Mucosa of rectum (tissue), 2 donors: ENCODE measurements around the gene GK.

ENCODE experiments used
- H3K27ac ChIP-seq, 2 donors: one replicate each; pipeline ENCODE4 v1.7.0; 2013; ENCODE audit warnings: inconsistent platforms in 2 of 2, low read depth in 2 of 2, low read length in 2 of 2
- H3K27me3 ChIP-seq, 2 donors: one replicate each; pipeline ENCODE4 v1.7.0; 2013; ENCODE audit warnings: low read length in 2 of 2; ENCODE audit not compliant: control insufficient read depth in 2 of 2, insufficient read depth in 2 of 2
- H3K36me3 ChIP-seq, 2 donors: one replicate each; pipeline ENCODE4 v1.7.0; 2013; ENCODE audit warnings: low read length in 2 of 2; ENCODE audit not compliant: control insufficient read depth in 2 of 2, insufficient read depth in 2 of 2
- H3K4me1 ChIP-seq, 2 donors: one replicate each; pipeline ENCODE4 v1.7.0; 2013; ENCODE audit warnings: low read length in 2 of 2, mild to moderate bottlenecking in 1 of 2; ENCODE audit not compliant: control insufficient read depth in 2 of 2, insufficient read depth in 2 of 2
- H3K4me3 ChIP-seq, 2 donors: one replicate each; pipeline ENCODE4 v1.7.0; 2013; ENCODE audit warnings: low read length in 2 of 2
- H3K9ac ChIP-seq, 2 donors: one replicate each; pipeline ENCODE4 v1.7.0; 2013; ENCODE audit warnings: low read length in 2 of 2, low read depth in 1 of 2, mild to moderate bottlenecking in 1 of 2
- H3K9me3 ChIP-seq, 2 donors: one replicate each; pipeline ENCODE4 v1.7.0; 2013; ENCODE audit warnings: low read length in 2 of 2; ENCODE audit not compliant: control insufficient read depth in 2 of 2
- donor health status: healthy.
- donor health status: Normal muscosa, but diverticular disease.

The GK gene

DNA sequence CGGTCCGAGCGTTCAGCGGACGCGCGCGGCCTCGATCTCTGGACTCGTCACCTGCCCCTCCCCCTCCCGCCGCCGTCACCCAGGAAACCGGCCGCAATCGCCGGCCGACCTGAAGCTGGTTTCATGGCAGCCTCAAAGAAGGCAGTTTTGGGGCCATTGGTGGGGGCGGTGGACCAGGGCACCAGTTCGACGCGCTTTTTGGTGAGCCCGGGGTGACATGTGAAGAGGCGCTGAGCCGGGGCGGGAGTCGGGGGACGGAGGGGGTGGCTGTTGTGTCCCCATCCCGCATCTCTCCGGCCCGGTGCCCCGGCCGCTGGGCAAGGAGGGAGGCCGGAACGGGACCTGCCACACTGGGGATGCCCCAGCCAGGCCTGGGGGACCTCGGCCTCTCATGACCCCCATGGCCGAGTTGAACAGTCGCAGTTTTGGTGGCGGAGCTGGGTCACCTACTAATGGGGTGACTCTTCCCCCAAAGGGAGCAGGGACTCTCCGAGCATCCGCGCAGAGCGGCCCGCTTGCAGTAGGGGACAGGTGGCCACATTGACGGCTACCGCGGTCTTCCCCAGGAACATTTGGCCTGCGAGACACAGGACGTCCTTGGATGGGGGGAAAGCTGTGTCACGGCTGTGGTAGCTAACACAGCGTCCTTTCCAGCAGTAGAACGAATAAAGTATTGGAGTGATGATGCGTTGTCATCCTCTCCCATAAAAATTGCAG lies at the start of gene GK:
TSS of gene GK (plus strand) at position 9 of the 717 bp plus-strand sequence. CDS start at position 124, 115 bp downstream.
- H3K9me3 ChIP-seq, result no peaks in the 10 kb centered on the region
- H3K27me3 ChIP-seq, result no peaks in the 10 kb centered on the region
- H3K4me1 ChIP-seq, result peaks cover 0 to 4% of the 10 kb centered on the region in 2 donors
- peak within 1 kb of the TSS; percentile 85 for H3K27ac ChIP-seq
- H3K36me3 ChIP-seq, result no peaks in the 10 kb centered on the region
- peak within 1 kb of the TSS; percentile 82 to 85 for H3K4me3 ChIP-seq
- peak within 1 kb of the TSS; percentile 74 to 79 for H3K9ac ChIP-seq

- H3K4me3 ChIP-seq, result no peak overlapping the region
- H3K36me3 ChIP-seq, result no peaks in the 10 kb centered on the region
- H3K27me3 ChIP-seq, result no peaks in the 10 kb centered on the region
- H3K9me3 ChIP-seq, result no peaks in the 10 kb centered on the region
- H3K4me1 ChIP-seq, result no peaks in the 10 kb centered on the region
- no peak overlapping the region for H3K27ac ChIP-seq
- H3K9ac ChIP-seq, result no peak overlapping the region
Observed at GRCh38 chrX:30607155-30607554, 46.1 kb upstream of the GK start.

DNA sequence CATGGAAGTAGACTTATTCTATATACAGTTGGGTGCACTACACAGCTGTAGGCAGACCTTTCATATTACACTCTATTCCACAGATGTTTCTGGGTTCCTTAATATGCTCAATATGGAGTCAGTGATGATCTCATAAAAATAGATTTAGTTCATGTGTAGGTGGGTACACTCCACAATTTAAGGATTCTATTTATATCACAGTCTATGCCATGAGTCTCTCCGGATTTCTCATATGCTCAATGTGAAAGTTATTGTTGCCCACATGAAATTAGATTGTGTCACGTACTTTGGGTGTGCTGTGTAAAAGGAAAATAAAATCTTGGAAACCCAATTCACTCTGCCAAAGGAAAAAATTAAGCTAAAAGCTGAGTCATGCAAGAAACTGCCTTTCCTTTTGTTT lies 43.2 kb upstream of the GK start:
- H3K36me3 ChIP-seq, result no peaks in the 10 kb centered on the region
- H3K9me3 ChIP-seq, result no peaks in the 10 kb centered on the region
- no peak overlapping the region for H3K9ac ChIP-seq
- no peak overlapping the region for H3K27ac ChIP-seq
- H3K27me3 ChIP-seq, result no peaks in the 10 kb centered on the region
- no peaks in the 10 kb centered on the region for H3K4me1 ChIP-seq
- no peak overlapping the region for H3K4me3 ChIP-seq

DNA sequence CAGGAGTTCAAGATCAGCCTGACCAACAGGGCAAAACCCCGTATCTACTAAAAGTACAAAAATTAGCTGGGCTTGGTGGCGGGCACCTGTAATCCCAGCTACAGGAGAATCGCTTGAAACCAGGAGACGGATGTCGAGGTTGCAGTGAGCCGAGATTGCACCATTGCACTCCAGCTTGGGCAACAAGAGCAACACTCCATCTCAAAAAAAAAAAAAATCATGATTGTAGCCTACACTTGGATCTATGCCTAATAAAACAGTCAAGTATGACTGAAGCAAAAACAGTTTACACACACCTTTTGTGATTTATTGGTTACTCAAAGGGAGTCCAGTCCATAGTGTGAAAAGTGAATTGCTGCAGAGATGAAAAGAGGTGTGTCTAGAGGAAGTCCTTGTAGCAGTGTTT lies 41.0 kb upstream of the GK start:
- no peak overlapping the region for H3K27ac ChIP-seq
- no peaks in the 10 kb centered on the region for H3K36me3 ChIP-seq
- no peaks in the 10 kb centered on the region for H3K4me1 ChIP-seq
- no peaks in the 10 kb centered on the region for H3K9me3 ChIP-seq
- no peak overlapping the region for H3K9ac ChIP-seq
- no peak overlapping the region for H3K4me3 ChIP-seq
- no peaks in the 10 kb centered on the region for H3K27me3 ChIP-seq

- Histone ChIP-seq H3K36me3 (no peaks in the 10 kb centered on the region), H3K27ac (no peak overlapping the region), H3K9me3 (no peaks in the 10 kb centered on the region), H3K4me3 (no peak overlapping the region), H3K4me1 (no peaks in the 10 kb centered on the region), H3K9ac (no peak overlapping the region), H3K27me3 (no peaks in the 10 kb centered on the region)
Observed at GRCh38 chrX:30613721-30614120, 39.5 kb upstream of the GK start.

- Histone ChIP-seq H3K4me1 (no peaks in the 10 kb centered on the region), H3K27ac (no peak overlapping the region), H3K36me3 (no peaks in the 10 kb centered on the region), H3K4me3 (no peak overlapping the region), H3K9me3 (no peaks in the 10 kb centered on the region), H3K27me3 (no peaks in the 10 kb centered on the region), H3K9ac (no peak overlapping the region)
Observed at GRCh38 chrX:30615229-30615628, 38.0 kb upstream of the GK start.

DNA sequence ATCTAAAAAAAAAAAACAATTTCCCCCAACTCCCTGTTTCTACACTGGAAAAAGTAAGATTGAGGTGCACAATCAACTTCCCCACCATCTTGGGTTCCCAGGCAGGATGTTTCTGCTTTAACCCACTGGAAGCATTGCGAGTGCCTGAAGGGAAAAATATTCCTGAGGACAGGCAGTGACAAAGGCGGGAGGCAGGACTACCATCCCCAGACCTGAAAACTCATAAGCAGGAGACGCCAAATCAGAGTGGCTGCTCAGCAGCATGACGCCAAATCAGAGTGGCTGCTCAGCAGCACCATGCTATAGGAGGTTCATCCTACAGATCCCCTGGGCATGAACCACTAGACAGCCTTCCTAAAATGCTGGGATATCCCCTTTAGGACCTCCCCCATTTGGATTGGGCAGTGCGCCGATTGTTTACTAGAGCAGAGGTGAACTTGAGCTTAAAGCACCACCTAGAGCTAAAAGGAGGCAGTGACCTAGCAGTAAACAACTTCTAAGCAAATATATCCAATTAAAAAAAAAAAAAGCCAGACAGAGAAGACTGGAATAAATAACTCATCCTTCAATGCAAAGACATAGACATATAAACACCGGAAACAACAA lies 35.0 kb upstream of the GK start:
- no peaks in the 10 kb centered on the region for H3K27me3 ChIP-seq
- H3K36me3 ChIP-seq, result no peaks in the 10 kb centered on the region
- H3K4me1 ChIP-seq, result no peaks in the 10 kb centered on the region
- no peak overlapping the region for H3K9ac ChIP-seq
- no peak overlapping the region for H3K4me3 ChIP-seq
- H3K27ac ChIP-seq, result no peak overlapping the region
- peaks cover 3 to 8% of the 10 kb centered on the region in 2 donors for H3K9me3 ChIP-seq

DNA sequence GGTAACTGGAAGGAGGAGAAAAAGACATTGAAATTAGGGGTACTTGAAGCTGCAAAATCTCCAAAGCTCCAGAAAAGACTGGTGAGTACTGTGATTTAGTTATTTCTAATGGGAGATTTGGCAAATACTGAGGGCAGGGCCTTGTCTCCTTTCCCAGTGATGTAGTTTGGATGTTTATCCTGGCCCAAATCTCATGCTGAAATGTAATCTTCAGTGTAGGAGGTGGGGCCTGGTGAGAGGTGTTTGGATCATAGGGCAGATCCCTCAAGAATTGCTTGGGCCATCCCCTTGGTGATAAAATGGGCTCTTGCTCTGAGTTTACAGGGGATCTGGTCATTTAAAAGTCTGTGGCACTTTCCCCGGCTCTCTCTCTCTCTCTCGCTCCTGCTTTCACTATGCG lies 33.1 kb upstream of the GK start:
- Histone ChIP-seq H3K27ac (no peak overlapping the region), H3K4me1 (no peaks in the 10 kb centered on the region), H3K4me3 (no peak overlapping the region), H3K9me3 (peaks cover 3 to 8% of the 10 kb centered on the region in 2 donors), H3K36me3 (no peaks in the 10 kb centered on the region), H3K9ac (no peak overlapping the region), H3K27me3 (no peaks in the 10 kb centered on the region)

DNA sequence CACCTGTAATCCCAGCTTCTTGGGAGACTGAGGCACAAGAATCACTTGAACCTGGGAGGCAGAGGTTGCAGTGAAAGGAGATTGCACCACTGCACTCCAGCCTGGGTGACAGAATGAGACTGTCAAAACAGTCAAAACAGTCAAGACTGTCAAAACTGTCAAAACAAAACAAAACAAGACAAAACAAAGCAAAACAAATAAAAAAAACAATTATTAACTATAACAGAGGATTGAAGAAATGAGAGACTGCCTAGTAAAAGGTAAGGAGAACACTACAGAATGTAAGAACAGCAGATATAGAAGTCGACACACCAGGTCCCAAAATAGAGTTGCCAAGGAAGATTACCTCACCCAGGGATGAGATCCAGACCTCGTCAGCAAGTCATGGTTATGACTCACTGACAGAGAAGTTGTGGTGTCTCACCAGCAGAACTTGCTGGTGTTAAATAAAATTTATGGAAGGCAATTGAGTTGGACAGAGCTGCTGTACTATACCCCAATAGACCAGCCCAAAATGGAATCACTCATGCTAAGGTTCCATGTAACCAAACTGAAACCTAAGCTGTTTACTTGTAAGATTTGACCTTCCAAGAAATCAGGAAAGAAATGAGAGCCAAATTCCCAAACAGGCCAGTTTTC lies 32.1 kb upstream of the GK start:
- no peak overlapping the region for H3K9ac ChIP-seq
- no peaks in the 10 kb centered on the region for H3K27me3 ChIP-seq
- no peak overlapping the region for H3K4me3 ChIP-seq
- no peaks in the 10 kb centered on the region for H3K4me1 ChIP-seq
- H3K9me3 ChIP-seq, result peaks cover 3 to 8% of the 10 kb centered on the region in 2 donors
- no peaks in the 10 kb centered on the region for H3K36me3 ChIP-seq
- H3K27ac ChIP-seq, result no peak overlapping the region

DNA sequence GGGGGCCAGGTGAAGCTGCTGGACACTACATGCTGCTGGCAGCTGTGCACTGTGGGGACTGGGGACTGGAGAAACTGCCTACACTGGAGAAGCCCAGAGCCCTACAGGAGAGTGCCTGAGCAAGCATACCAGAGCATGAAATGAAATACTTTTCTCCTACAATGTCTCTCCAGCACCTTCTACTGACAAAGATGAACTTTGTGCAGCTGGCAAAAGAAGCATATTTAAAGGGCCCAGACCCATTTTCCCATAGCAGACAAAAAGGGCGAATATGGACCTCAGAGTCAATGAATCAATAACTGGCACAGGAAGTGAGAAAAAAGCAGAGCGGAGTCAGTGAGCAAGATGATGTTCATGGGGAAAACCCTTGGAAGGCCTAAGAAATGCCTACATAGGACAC lies 30.9 kb upstream of the GK start:
- H3K4me3 ChIP-seq, result no peak overlapping the region
- no peak overlapping the region for H3K9ac ChIP-seq
- peaks cover 3 to 8% of the 10 kb centered on the region in 2 donors for H3K9me3 ChIP-seq
- H3K27ac ChIP-seq, result no peak overlapping the region
- no peaks in the 10 kb centered on the region for H3K27me3 ChIP-seq
- no peaks in the 10 kb centered on the region for H3K36me3 ChIP-seq
- peaks cover 0 to under 1% of the 10 kb centered on the region in 2 donors for H3K4me1 ChIP-seq
